Measurements from ENCODE around the gene IKBKE. TPM values are rescaled to one million over a fixed set of nuclear protein-coding genes. Genes with fewer than 3 reads are reported as not detected.
"Not testable (repeated sequence)": the region's sequence is repeated elsewhere in the genome, so short reads cannot be mapped to it uniquely, and the experiment has no call there.

IKBKE gene
- total RNA-seq, 1 donor from 2014 or later, result 33.9 TPM

- H3K9me3 Mint-ChIP-seq, result no peaks in the 10 kb centered on the region
- H3K36me3 Mint-ChIP-seq (ENCODE audit: low read depth), result peaks cover 68% of the 10 kb centered on the region
- no peaks in the 10 kb centered on the region for H3K27me3 Mint-ChIP-seq (ENCODE audit: low read depth)
- H3K4me1 Mint-ChIP-seq (ENCODE audit: low read depth), result peaks cover 6% of the 10 kb centered on the region
- H3K27ac Mint-ChIP-seq, result no peak overlapping the region
- intact Hi-C loops (cut with micrococcal nuclease), result no loop called here
- no peak for DNase-seq (ENCODE audit: low spot score)
- H3K4me3 Mint-ChIP-seq (ENCODE audit: low read depth), result no peak overlapping the region
These were observed 12.3 kb downstream of the IKBKE start for GRCh38 chr1:206482611-206483010.

GRCh38 chr1:206483864-206484263 lies 13.6 kb downstream of the IKBKE start:
- intact Hi-C loops (cut with micrococcal nuclease); H3K27me3 Mint-ChIP-seq (ENCODE audit: low read depth); H3K4me3 Mint-ChIP-seq (ENCODE audit: low read depth); H3K9me3 Mint-ChIP-seq; DNase-seq (ENCODE audit: low spot score); H3K4me1 Mint-ChIP-seq (ENCODE audit: low read depth); H3K27ac Mint-ChIP-seq: not testable (repeated sequence)
- peaks cover 65% of the 10 kb centered on the region for H3K36me3 Mint-ChIP-seq (ENCODE audit: low read depth)

- Mint-ChIP-seq H3K4me3 (ENCODE audit: low read depth) (no peak overlapping the region), H3K9me3 (no peaks in the 10 kb centered on the region), H3K27ac (no peak overlapping the region), H3K27me3 (ENCODE audit: low read depth) (no peaks in the 10 kb centered on the region), H3K4me1 (ENCODE audit: low read depth) (peaks cover 3% of the 10 kb centered on the region), H3K36me3 (ENCODE audit: low read depth) (peaks cover 57% of the 10 kb centered on the region)
- DNase-seq (ENCODE audit: low spot score), result no peak
- intact Hi-C loops (cut with micrococcal nuclease), result no loop called here
These were observed 14.6 kb downstream of the IKBKE start for GRCh38 chr1:206484901-206485300.

GRCh38 chr1:206486995-206487788 lies 16.9 kb downstream of the IKBKE start:
- H3K4me1 Mint-ChIP-seq (ENCODE audit: low read depth), result peaks cover 7% of the 10 kb centered on the region

GRCh38 chr1:206487970-206488369 lies 17.7 kb downstream of the IKBKE start:
- Mint-ChIP-seq H3K27me3 (ENCODE audit: low read depth) (no peaks in the 10 kb centered on the region), H3K27ac (peak overlapping the region; percentile 55), H3K4me3 (ENCODE audit: low read depth) (no peak overlapping the region), H3K36me3 (ENCODE audit: low read depth) (peaks cover 62% of the 10 kb centered on the region), H3K9me3 (no peaks in the 10 kb centered on the region), H3K4me1 (ENCODE audit: low read depth) (peaks cover 7% of the 10 kb centered on the region)
- intact Hi-C loops (cut with micrococcal nuclease), result no loop called here
- no peak for DNase-seq (ENCODE audit: low spot score)

More at GRCh38 chr1:206486995-206487788, 16.9 kb downstream of the IKBKE start:
- no peak overlapping the region for H3K27ac Mint-ChIP-seq
- H3K27me3 Mint-ChIP-seq (ENCODE audit: low read depth), result no peaks in the 10 kb centered on the region
- intact Hi-C loops (cut with micrococcal nuclease), result no loop called here
- H3K4me3 Mint-ChIP-seq (ENCODE audit: low read depth), result no peak overlapping the region
- H3K36me3 Mint-ChIP-seq (ENCODE audit: low read depth), result peaks cover 62% of the 10 kb centered on the region
- H3K9me3 Mint-ChIP-seq, result no peaks in the 10 kb centered on the region
- DNase-seq (ENCODE audit: low spot score), result no peak

- intact Hi-C loops (cut with micrococcal nuclease), result no loop called here
- no peak overlapping the region for H3K27ac Mint-ChIP-seq
These were observed 18.2 kb downstream of the IKBKE start for GRCh38 chr1:206488466-206488865.

GRCh38 chr1:206489980-206490770 lies 19.9 kb downstream of the IKBKE start:
- Mint-ChIP-seq H3K27ac (no peak overlapping the region), H3K9me3 (no peaks in the 10 kb centered on the region), H3K27me3 (ENCODE audit: low read depth) (no peaks in the 10 kb centered on the region), H3K4me3 (ENCODE audit: low read depth) (no peak overlapping the region), H3K36me3 (ENCODE audit: low read depth) (peaks cover 70% of the 10 kb centered on the region), H3K4me1 (ENCODE audit: low read depth) (peaks cover 7% of the 10 kb centered on the region)
- peak; percentile 56 for DNase-seq (ENCODE audit: low spot score)
- intact Hi-C loops (cut with micrococcal nuclease), result loop anchor here (5.0 kb wide), 2 partner anchors 37 to 172 kb away; no protein-coding TSS in a partner anchor

More at GRCh38 chr1:206488466-206488865, 18.2 kb downstream of the IKBKE start:
- Mint-ChIP-seq H3K4me3 (ENCODE audit: low read depth) (no peak overlapping the region), H3K4me1 (ENCODE audit: low read depth) (peaks cover 7% of the 10 kb centered on the region), H3K27me3 (ENCODE audit: low read depth) (no peaks in the 10 kb centered on the region), H3K9me3 (no peaks in the 10 kb centered on the region), H3K36me3 (ENCODE audit: low read depth) (peaks cover 64% of the 10 kb centered on the region)
- no peak for DNase-seq (ENCODE audit: low spot score)

GRCh38 chr1:206490771-206491405 lies 20.6 kb downstream of the IKBKE start:
- Mint-ChIP-seq H3K4me3 (ENCODE audit: low read depth) (no peak overlapping the region), H3K9me3 (no peaks in the 10 kb centered on the region), H3K4me1 (ENCODE audit: low read depth) (peaks cover 7% of the 10 kb centered on the region), H3K27ac (peak overlapping the region; percentile 18), H3K36me3 (ENCODE audit: low read depth) (peaks cover 67% of the 10 kb centered on the region), H3K27me3 (ENCODE audit: low read depth) (no peaks in the 10 kb centered on the region)
- intact Hi-C loops (cut with micrococcal nuclease), result loop anchor here (5.0 kb wide), 2 partner anchors 36 to 171 kb away; no protein-coding TSS in a partner anchor
- no peak for DNase-seq (ENCODE audit: low spot score)

- no peaks in the 10 kb centered on the region for H3K27me3 Mint-ChIP-seq (ENCODE audit: low read depth)
- intact Hi-C loops (cut with micrococcal nuclease), result loop anchor here (5.0 kb wide), 2 partner anchors 36 to 171 kb away; no protein-coding TSS in a partner anchor
- H3K4me1 Mint-ChIP-seq (ENCODE audit: low read depth), result peaks cover 14% of the 10 kb centered on the region
- H3K27ac Mint-ChIP-seq, result no peak overlapping the region
- peaks cover 73% of the 10 kb centered on the region for H3K36me3 Mint-ChIP-seq (ENCODE audit: low read depth)
- H3K4me3 Mint-ChIP-seq (ENCODE audit: low read depth), result no peak overlapping the region
- H3K9me3 Mint-ChIP-seq, result no peaks in the 10 kb centered on the region
- DNase-seq (ENCODE audit: low spot score), result no peak
These were observed 21.3 kb downstream of the IKBKE start for GRCh38 chr1:206491616-206492015.

GRCh38 chr1:206492589-206492988 lies 22.3 kb downstream of the IKBKE start:
- intact Hi-C loops (cut with micrococcal nuclease), result loop anchor here (5.0 kb wide), 2 partner anchors 35 to 170 kb away; no protein-coding TSS in a partner anchor
- H3K27me3 Mint-ChIP-seq (ENCODE audit: low read depth), result no peaks in the 10 kb centered on the region
- peaks cover 69% of the 10 kb centered on the region for H3K36me3 Mint-ChIP-seq (ENCODE audit: low read depth)
- no peaks in the 10 kb centered on the region for H3K9me3 Mint-ChIP-seq
- DNase-seq (ENCODE audit: low spot score), result no peak
- no peak overlapping the region for H3K27ac Mint-ChIP-seq
- H3K4me3 Mint-ChIP-seq (ENCODE audit: low read depth), result no peak overlapping the region
- peaks cover 15% of the 10 kb centered on the region for H3K4me1 Mint-ChIP-seq (ENCODE audit: low read depth)

- Mint-ChIP-seq H3K27me3 (ENCODE audit: low read depth) (no peaks in the 10 kb centered on the region), H3K4me1 (ENCODE audit: low read depth) (peaks cover 15% of the 10 kb centered on the region), H3K27ac (no peak overlapping the region), H3K36me3 (ENCODE audit: low read depth) (peaks cover 67% of the 10 kb centered on the region), H3K4me3 (ENCODE audit: low read depth) (no peak overlapping the region), H3K9me3 (no peaks in the 10 kb centered on the region)
- DNase-seq (ENCODE audit: low spot score), result no peak
- intact Hi-C loops (cut with micrococcal nuclease), result loop anchor here (5.0 kb wide), 2 partner anchors 34 to 169 kb away; no protein-coding TSS in a partner anchor
These were observed 23.0 kb downstream of the IKBKE start for GRCh38 chr1:206493279-206493678.

- H3K4me1 Mint-ChIP-seq (ENCODE audit: low read depth), result peaks cover 15% of the 10 kb centered on the region
- DNase-seq (ENCODE audit: low spot score), result no peak
- no peaks in the 10 kb centered on the region for H3K27me3 Mint-ChIP-seq (ENCODE audit: low read depth)
- H3K36me3 Mint-ChIP-seq (ENCODE audit: low read depth), result peaks cover 75% of the 10 kb centered on the region
- H3K9me3 Mint-ChIP-seq, result no peaks in the 10 kb centered on the region
- no peak overlapping the region for H3K27ac Mint-ChIP-seq
- H3K4me3 Mint-ChIP-seq (ENCODE audit: low read depth), result no peak overlapping the region
- intact Hi-C loops (cut with micrococcal nuclease), result no loop called here
These were observed 24.8 kb downstream of the IKBKE start for GRCh38 chr1:206495011-206495461.
